ENCODE results near the gene ATP9A. TPM values are rescaled to one million over a fixed set of nuclear protein-coding genes. Genes with fewer than 3 reads are reported as not detected.

The ATP9A gene
- total RNA-seq, 1 experiment from 2014 or later, result 12.1 TPM

GRCh38 chr20:51560042-51560441 is 208.1 kb downstream of the ATP9A start:
- H3K27me3 ChIP-seq (ENCODE audit: insufficient read depth, low read length), result peaks cover 38% of the 10 kb centered on the region; the same call in 1 of the 2 replicates
- no peak overlapping the region for H3K18ac ChIP-seq (ENCODE audit: insufficient read length, low read depth, low read length)
- peaks cover 3% of the 10 kb centered on the region; the same call in 1 of the 2 replicates for H3K4me1 ChIP-seq (ENCODE audit: insufficient read depth, low read length)
- Mint-ChIP-seq H3K4me3 (no peak overlapping the region), H3K36me3 (ENCODE audit: insufficient read depth in 1 of 3, low read depth in 3 of 3) (no peaks in the 10 kb centered on the region; a peak in 1 of 7 replicates), H3K27me3 (ENCODE audit: low read depth) (peaks cover 90% of the 10 kb centered on the region), H3K4me1 (peaks cover 17 to 27% of the 10 kb centered on the region in 2 experiments), H3K27ac (no peak overlapping the region), H3K9me3 (no peaks in the 10 kb centered on the region)
- H3K27ac ChIP-seq (ENCODE audit: insufficient read length, low read depth, low read length), result no peak overlapping the region
- no peaks in the 10 kb centered on the region for H4K20me1 ChIP-seq (ENCODE audit: control insufficient read depth, insufficient read depth, insufficient read length)
- no peaks in the 10 kb centered on the region for H3K79me1 ChIP-seq (ENCODE audit: insufficient read depth, low read depth, low read length, poor library complexity, severe bottlenecking)
- H3K4me2 ChIP-seq (ENCODE audit: insufficient read depth, insufficient read length, low read length), result no peak overlapping the region
- H3K4ac ChIP-seq (ENCODE audit: low read depth, low read length), result no peak overlapping the region
- H2AK5ac ChIP-seq (ENCODE audit: insufficient read length, low read length), result no peak overlapping the region
- no CpG with 5 or more reads among the region's 1 CpG for WGBS (ENCODE audit: extremely low coverage, insufficient read length, low lambda C conversion rate)
- H4K8ac ChIP-seq (replicated peaks; ENCODE audit: insufficient read length, low read depth, low read length), result no peak overlapping the region
- peaks cover 10% of the 10 kb centered on the region for H3K23me2 ChIP-seq (ENCODE audit: insufficient read length, low read depth, low read length, poor library complexity, severe bottlenecking)
- no peak overlapping the region for H4K5ac ChIP-seq (ENCODE audit: insufficient read length, low read depth, low read length)
- H2BK5ac ChIP-seq (ENCODE audit: insufficient read length, low read length), result no peak overlapping the region
- H2BK120ac ChIP-seq (ENCODE audit: low read depth, low read length, poor library complexity, severe bottlenecking), result no peak overlapping the region
- H3K9ac ChIP-seq (ENCODE audit: extremely low read depth, insufficient read length, low read length), result no peak overlapping the region
- no peak overlapping the region for H3K14ac ChIP-seq (ENCODE audit: insufficient read depth, low read length)
- TF ChIP-seq, protein P1, sequence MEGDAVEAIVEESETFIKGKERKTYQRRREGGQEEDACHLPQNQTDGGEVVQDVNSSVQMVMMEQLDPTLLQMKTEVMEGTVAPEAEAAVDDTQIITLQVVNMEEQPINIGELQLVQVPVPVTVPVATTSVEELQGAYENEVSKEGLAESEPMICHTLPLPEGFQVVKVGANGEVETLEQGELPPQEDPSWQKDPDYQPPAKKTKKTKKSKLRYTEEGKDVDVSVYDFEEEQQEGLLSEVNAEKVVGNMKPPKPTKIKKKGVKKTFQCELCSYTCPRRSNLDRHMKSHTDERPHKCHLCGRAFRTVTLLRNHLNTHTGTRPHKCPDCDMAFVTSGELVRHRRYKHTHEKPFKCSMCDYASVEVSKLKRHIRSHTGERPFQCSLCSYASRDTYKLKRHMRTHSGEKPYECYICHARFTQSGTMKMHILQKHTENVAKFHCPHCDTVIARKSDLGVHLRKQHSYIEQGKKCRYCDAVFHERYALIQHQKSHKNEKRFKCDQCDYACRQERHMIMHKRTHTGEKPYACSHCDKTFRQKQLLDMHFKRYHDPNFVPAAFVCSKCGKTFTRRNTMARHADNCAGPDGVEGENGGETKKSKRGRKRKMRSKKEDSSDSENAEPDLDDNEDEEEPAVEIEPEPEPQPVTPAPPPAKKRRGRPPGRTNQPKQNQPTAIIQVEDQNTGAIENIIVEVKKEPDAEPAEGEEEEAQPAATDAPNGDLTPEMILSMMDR (conservative IDR thresholded peaks at IDR 0.05), result no peak
- H4K91ac ChIP-seq (ENCODE audit: insufficient read length, low read depth, low read length), result no peak overlapping the region
- H2BK20ac ChIP-seq (ENCODE audit: low read depth, low read length, poor library complexity, severe bottlenecking), result no peak overlapping the region
- no peaks in the 10 kb centered on the region for H3K9me3 ChIP-seq (ENCODE audit: control insufficient read depth, low read depth, low read length)
- H3K79me2 ChIP-seq (ENCODE audit: insufficient read depth, low read length), result no peaks in the 10 kb centered on the region
- no peak overlapping the region for H3K23ac ChIP-seq (ENCODE audit: insufficient read length, low read depth, low read length)
- no peak overlapping the region for H3T11ph ChIP-seq (ENCODE audit: low read length)
- H2AFZ ChIP-seq (ENCODE audit: low read length), result no peak overlapping the region
- H2BK12ac ChIP-seq (ENCODE audit: insufficient read length, low read depth, low read length), result no peak overlapping the region
- no peak overlapping the region for H3K56ac ChIP-seq (ENCODE audit: insufficient read length, low read depth, low read length)
- no peak for DNase-seq
- H2BK15ac ChIP-seq (ENCODE audit: low read depth, low read length), result no peak overlapping the region

All from H9 (cell line).